AG04450 (cell line): ENCODE data around the gene FAM135A. TPM values are rescaled to one million over a fixed set of nuclear protein-coding genes. Genes with fewer than 3 reads are reported as not detected.

Experiments
- CTCF ChIA-PET: fragments of 300-600, 350-600 bp; formaldehyde crosslinking; extraction: SDS; loops from one replicate; lab custom pipeline; 2022; ENCODE audit warnings: antibody characterized with exemption, inconsistent platforms; lab: Charles Lee
- POLR2A ChIA-PET: fragments of 350-600 bp; formaldehyde crosslinking; extraction: SDS; loops from one replicate; lab custom pipeline; 2021; ENCODE audit warnings: antibody characterized with exemption, inconsistent platforms; lab: Yijun Ruan, JAX
- DNase-seq: peaks from one replicate; pipeline ENCODE4 v3.0.0-alpha.2; 2011; ENCODE audit warnings: low read depth, low spot score
- H3K27ac ChIP-seq: one replicate; pipeline ENCODE4 v1.5.1; 2012; ENCODE audit warnings: low read depth, low read length, control low read depth
- H3K27me3 ChIP-seq: one replicate; pipeline ENCODE4 v1.6.0; 2012; ENCODE audit warnings: low read length; ENCODE audit not compliant: control insufficient read depth, insufficient read depth
- H3K4me3 ChIP-seq: 2 replicates; pipeline ENCODE4 v1.5.1; 2011; ENCODE audit warnings: mild to moderate bottlenecking, low read depth, low read length, control low read depth
- H3K9me3 ChIP-seq: 2 replicates; pipeline ENCODE4 v1.5.1; 2012; ENCODE audit warnings: low read length; ENCODE audit not compliant: control insufficient read depth, insufficient read depth
- CTCF ChIP-seq: IDR thresholded peaks from 2 replicates; pipeline ENCODE4 v1.5.1; 2011; ENCODE audit warnings: low read depth, low read length, control low read depth, inconsistent platforms
- polyA plus RNA-seq: library from polyadenylated mRNA; depleted of rRNA; stranded (reverse); fragments of >200 nt; gene quantifications from 2 replicates; pipeline ENCODE4 v1.2.3, GENCODE V29; 2011

Gene FAM135A
- polyA plus RNA-seq, 1 experiment, result 9.8 TPM

- ChIA-PET POLR2A (no interaction called here), CTCF (no interaction called here)
- TF ChIP-seq CTCF, result no peak
- no peaks in the 10 kb centered on the region for H3K27me3 ChIP-seq
- no peak overlapping the region for H3K27ac ChIP-seq
- H3K4me3 ChIP-seq, result no peak overlapping the region
- DNase-seq, result no peak
- no peaks in the 10 kb centered on the region for H3K9me3 ChIP-seq
Observed at GRCh38 chr6:70404658-70405057, 8.7 kb upstream of the FAM135A start.

- DNase-seq, result no peak
- CTCF ChIA-PET, result interaction anchor here (0.6 kb wide), 1 partner anchor 11 kb away, joined by 3 read pairs; no protein-coding TSS in a partner anchor
- POLR2A ChIA-PET, result no interaction called here
- no peak for TF ChIP-seq CTCF
- no peak overlapping the region for H3K4me3 ChIP-seq
- no peaks in the 10 kb centered on the region for H3K9me3 ChIP-seq
- H3K27me3 ChIP-seq, result no peaks in the 10 kb centered on the region
- H3K27ac ChIP-seq, result no peak overlapping the region
Observed at GRCh38 chr6:70409216-70409615, 4.1 kb upstream of the FAM135A start.

- Histone ChIP-seq H3K9me3 (no peaks in the 10 kb centered on the region), H3K27me3 (no peaks in the 10 kb centered on the region), H3K4me3 (no peak overlapping the region), H3K27ac (no peak overlapping the region)
- TF ChIP-seq CTCF, result no peak
- DNase-seq, result no peak
- CTCF ChIA-PET, result interaction anchor here (0.6 to 2.8 kb wide), 6 partner anchors 37 to 615 kb away, joined by 3 to 32 read pairs (median 4); no protein-coding TSS in a partner anchor
- POLR2A ChIA-PET, result interaction anchor here (0.7 kb wide), 1 partner anchor 1465 kb away, joined by 3 read pairs; no protein-coding TSS in a partner anchor
Observed at GRCh38 chr6:70411542-70412251, 1.6 kb upstream of the FAM135A start.

- Histone ChIP-seq H3K27me3 (no peaks in the 10 kb centered on the region), H3K27ac (peak overlapping the region; percentile 54), H3K4me3 (peak overlapping the region; percentile 86), H3K9me3 (no peaks in the 10 kb centered on the region)
- no peak for DNase-seq
- ChIA-PET POLR2A (interaction anchor here (0.6 to 0.9 kb wide), 5 partner anchors 11 to 1466 kb away, joined by 3 to 8 read pairs (median 3); partner anchors contain the start of gene SMAP1), CTCF (interaction anchor here (0.6 to 2.8 kb wide), 8 partner anchors 38 to 616 kb away, joined by 3 to 32 read pairs (median 4); no protein-coding TSS in a partner anchor)
- TF ChIP-seq CTCF, result no peak
Observed at GRCh38 chr6:70412252-70413113, 825 bp upstream of the FAM135A start.
